PFSK-1 (cell line): ENCODE data around the gene FGR.

ENCODE experiments used
- FOXP2 ChIP-seq: optimal IDR thresholded peaks from 2 replicates; pipeline ENCODE3; 2011; ENCODE audit warnings: borderline replicate concordance, control low read depth, inconsistent platforms; ENCODE audit not compliant: insufficient read depth; ENCODE audit errors: extremely low read length, extremely low read depth
- POLR2AphosphoS5 ChIP-seq: IDR thresholded peaks from 2 replicates; pipeline ENCODE4 v1.6.1; 2012; ENCODE audit warnings: low read depth, mild to moderate bottlenecking, control low read depth, low read length, moderate library complexity
- REST ChIP-seq, 2 experiments: IDR thresholded peaks; 2 replicates each; pipeline versions ENCODE4 v1.6.1 to v1.8.0; 2011 to 2012; ENCODE audit warnings: low read depth in 2 of 2, low read length in 2 of 2, control low read depth in 1 of 2, inconsistent platforms in 1 of 2, mild to moderate bottlenecking in 1 of 2, moderate library complexity in 1 of 2; ENCODE audit not compliant: insufficient read depth in 1 of 2
- SIN3A ChIP-seq: IDR thresholded peaks from 2 replicates; pipeline ENCODE4 v1.6.1; 2012; ENCODE audit warnings: mild to moderate bottlenecking, low read length, moderate library complexity, borderline replicate concordance; ENCODE audit not compliant: insufficient read depth
- TAF1 ChIP-seq: IDR thresholded peaks from 2 replicates; pipeline ENCODE4 v1.6.1; 2012; ENCODE audit warnings: low read length, control low read depth, borderline replicate concordance; ENCODE audit not compliant: insufficient read depth

The FGR gene

GRCh38 chr1:27601321-27601770 is 33.6 kb downstream of the FGR start:
- TF ChIP-seq SIN3A (no peak), TAF1 (no peak), FOXP2 (no peak), POLR2AphosphoS5 (no peak), REST (IDR thresholded peaks at IDR 0.05; ENCODE audit: insufficient read depth in 1 of 2, low read depth in 2 of 2, low read length in 2 of 2) (no peak)

- TF ChIP-seq TAF1 (no peak), POLR2AphosphoS5 (no peak)
These were observed 34.3 kb downstream of the FGR start for GRCh38 chr1:27600498-27601175.

- TF ChIP-seq POLR2AphosphoS5, result no peak
- no peak for TF ChIP-seq TAF1
- no peak for TF ChIP-seq FOXP2
- TF ChIP-seq SIN3A, result no peak
- TF ChIP-seq REST (IDR thresholded peaks at IDR 0.05; ENCODE audit: insufficient read depth in 1 of 2, low read depth in 2 of 2, low read length in 2 of 2), result no peak
These were observed 35.1 kb downstream of the FGR start for GRCh38 chr1:27599605-27600497.

GRCh38 chr1:27598902-27599528 is 36.0 kb downstream of the FGR start:
- TF ChIP-seq REST (IDR thresholded peaks at IDR 0.05; ENCODE audit: insufficient read depth in 1 of 2, low read depth in 2 of 2, low read length in 2 of 2), result no peak
- TF ChIP-seq TAF1, result no peak
- no peak for TF ChIP-seq SIN3A
- no peak for TF ChIP-seq POLR2AphosphoS5
- TF ChIP-seq FOXP2, result no peak

- no peak for TF ChIP-seq POLR2AphosphoS5
- TF ChIP-seq SIN3A, result no peak
- no peak for TF ChIP-seq FOXP2
- no peak for TF ChIP-seq REST (IDR thresholded peaks at IDR 0.05; ENCODE audit: insufficient read depth in 1 of 2, low read depth in 2 of 2, low read length in 2 of 2)
- no peak for TF ChIP-seq TAF1
These were observed 36.7 kb downstream of the FGR start for GRCh38 chr1:27598295-27598687.
